ENCODE results near the gene USB1.

Gene USB1

GRCh38 chr16:57994778-57995177 lies 6.4 kb upstream of the USB1 start:
- no peak overlapping the region for H3K4me3 ChIP-seq (ENCODE audit: low read length)
- peak; percentile 31 for DNase-seq (ENCODE audit: low read depth)
- peak; percentile 37 for TF ChIP-seq CTCF (conservative IDR thresholded peaks at IDR 0.05; ENCODE audit: low read length)

GRCh38 chr16:57995721-57996405 lies 5.3 kb upstream of the USB1 start:
- H3K4me3 ChIP-seq (ENCODE audit: low read length): no peak overlapping the region
- no peak for DNase-seq (ENCODE audit: low read depth)
- no peak for TF ChIP-seq CTCF (conservative IDR thresholded peaks at IDR 0.05; ENCODE audit: low read length)

- no peak for TF ChIP-seq CTCF (conservative IDR thresholded peaks at IDR 0.05; ENCODE audit: low read length)
- H3K4me3 ChIP-seq (ENCODE audit: low read length): no peak overlapping the region
- DNase-seq (ENCODE audit: low read depth): no peak
These were observed 4.6 kb upstream of the USB1 start for GRCh38 chr16:57996406-57997175.

- DNase-seq (ENCODE audit: low read depth): no peak
- no peak overlapping the region for H3K4me3 ChIP-seq (ENCODE audit: low read length)
- no peak for TF ChIP-seq CTCF (conservative IDR thresholded peaks at IDR 0.05; ENCODE audit: low read length)
These were observed 4.1 kb upstream of the USB1 start for GRCh38 chr16:57997176-57997527.

- DNase-seq (ENCODE audit: low read depth): no peak
- H3K4me3 ChIP-seq (ENCODE audit: low read length): no peak overlapping the region
- TF ChIP-seq CTCF (conservative IDR thresholded peaks at IDR 0.05; ENCODE audit: low read length): no peak
These were observed 3.5 kb upstream of the USB1 start for GRCh38 chr16:57997528-57998265.

- no peak overlapping the region for H3K4me3 ChIP-seq (ENCODE audit: low read length)
- DNase-seq (ENCODE audit: low read depth): peak; percentile 49
- no peak for TF ChIP-seq CTCF (conservative IDR thresholded peaks at IDR 0.05; ENCODE audit: low read length)
These were observed 2.7 kb upstream of the USB1 start for GRCh38 chr16:57998486-57998885.
